Neural cell (in vitro differentiated cells): Measurements from ENCODE around the gene SPON1. TPM values are rescaled to one million over a fixed set of nuclear protein-coding genes. Genes with fewer than 3 reads are reported as not detected.

Source experiments
- H2AFZ ChIP-seq: fragments of 200-600, 300-800 bp; sonication (generic), shearing (Covaris generic); 2 replicates; pipeline ENCODE4 v1.6.0; 2014; ENCODE audit warnings: low read depth, mild to moderate bottlenecking, antibody characterized with exemption, low read length, moderate library complexity
- H3F3A ChIP-seq: fragments of 200-600 bp; shearing (Covaris generic); 2 replicates; pipeline ENCODE4 v1.6.1; 2016; ENCODE audit warnings: mild to moderate bottlenecking, moderate library complexity, mixed read lengths, antibody characterized with exemption, low read length; ENCODE audit not compliant: insufficient read depth, poor library complexity, severe bottlenecking
- H3K27ac ChIP-seq: fragments of 200-600, 300-800 bp; sonication (generic), shearing (Covaris generic); 2 replicates; pipeline ENCODE4 v1.5.1; 2014; ENCODE audit warnings: mild to moderate bottlenecking, low read length, moderate library complexity
- H3K27me3 ChIP-seq: fragments of 300-800, 200-600 bp; sonication (generic), shearing (Covaris generic); 2 replicates; pipeline ENCODE4 v1.6.0; 2014; ENCODE audit warnings: mild to moderate bottlenecking, low read depth, low read length, moderate library complexity; ENCODE audit not compliant: insufficient read depth
- H3K36me3 ChIP-seq: fragments of 300-800, 200-600 bp; sonication (generic), shearing (Covaris generic); 2 replicates; pipeline ENCODE4 v1.5.1; 2014; ENCODE audit warnings: mild to moderate bottlenecking, antibody characterized with exemption, low read length, moderate library complexity; ENCODE audit not compliant: insufficient read depth
- H3K4me2 ChIP-seq: fragments of 300-800, 200-600 bp; sonication (generic), shearing (Covaris generic); 2 replicates; pipeline ENCODE4 v1.6.0; 2014; ENCODE audit warnings: mild to moderate bottlenecking, low read length
- H3K4me3 ChIP-seq: fragments of 300-800, 200-600 bp; sonication (generic), shearing (Covaris generic); 2 replicates; pipeline ENCODE4 v1.5.1; 2014; ENCODE audit warnings: mild to moderate bottlenecking, low read length, moderate library complexity
- H3K79me2 ChIP-seq: fragments of 200-600 bp; shearing (Covaris generic); replicated peaks from 2 replicates; pipeline ENCODE4 v1.6.0; 2014; ENCODE audit warnings: mild to moderate bottlenecking, low read length, moderate library complexity; ENCODE audit not compliant: insufficient read depth
- H3K9ac ChIP-seq: fragments of 300-800, 200-600 bp; sonication (generic), shearing (Covaris generic); 2 replicates; pipeline ENCODE4 v1.6.1; 2016; ENCODE audit warnings: mild to moderate bottlenecking, low read length, mixed read lengths
- H3K9me2 ChIP-seq: fragments of 200-600 bp; shearing (Covaris generic); 2 replicates; pipeline ENCODE4 v1.6.1; 2016; ENCODE audit warnings: mild to moderate bottlenecking, low read length, mixed read lengths; ENCODE audit not compliant: insufficient read depth
- H3K9me3 ChIP-seq: fragments of 200-600, 300-800 bp; sonication (generic), shearing (Covaris generic); 2 replicates; pipeline ENCODE4 v1.6.1; 2016; ENCODE audit warnings: mild to moderate bottlenecking, mixed run types, low read length, moderate library complexity, mixed read lengths
- H4K20me1 ChIP-seq: fragments of 200-600 bp; shearing (Covaris generic); 2 replicates; pipeline ENCODE4 v1.6.1; 2016; ENCODE audit warnings: mild to moderate bottlenecking, mixed run types; ENCODE audit not compliant: insufficient read depth
- EP300 ChIP-seq: fragments of 450-650 bp; conservative IDR thresholded peaks from 2 replicates; pipeline ENCODE4 v1.6.1; 2014; ENCODE audit warnings: antibody characterized with exemption, mild to moderate bottlenecking, moderate library complexity; ENCODE audit not compliant: poor library complexity, severe bottlenecking
- EZH2 ChIP-seq: fragments of 200-600, 300-800 bp; shearing (Covaris generic), sonication (generic); IDR thresholded peaks from 2 replicates; pipeline ENCODE4 v1.6.1; 2014; ENCODE audit warnings: antibody characterized with exemption, low read length, borderline replicate concordance, mild to moderate bottlenecking; ENCODE audit not compliant: insufficient read depth, poor library complexity, severe bottlenecking
- REST ChIP-seq: IDR thresholded peaks from 2 replicates; pipeline ENCODE4 v1.6.1; 2012; ENCODE audit warnings: borderline replicate concordance
- SMC3 ChIP-seq: fragments of 450-650 bp; conservative IDR thresholded peaks from 2 replicates; pipeline ENCODE4 v1.6.1; 2014; ENCODE audit warnings: antibody characterized with exemption, mild to moderate bottlenecking, moderate library complexity; ENCODE audit not compliant: poor library complexity
- TAF1 ChIP-seq: IDR thresholded peaks from 2 replicates; pipeline ENCODE4 v1.6.1; 2012; ENCODE audit warnings: low read depth
- polyA plus RNA-seq: library from polyadenylated mRNA; depleted of rRNA; stranded (reverse); fragments of >200 nt; gene quantifications from 2 replicates; pipeline ENCODE4 v1.2.3, GENCODE V29; 2014

The SPON1 gene
- polyA plus RNA-seq, 1 donor from 2014 or later, result 0.66 TPM

- no peak overlapping the region for H2AFZ ChIP-seq
- no peak for TF ChIP-seq EP300
These were observed 250.5 kb downstream of the SPON1 start for GRCh38 chr11:14212986-14213385.

GRCh38 chr11:14218728-14219127 is 256.2 kb downstream of the SPON1 start:
- Histone ChIP-seq H3F3A (no peaks in the 10 kb centered on the region), H2AFZ (no peak overlapping the region), H3K4me2 (no peak overlapping the region), H3K9ac (no peak overlapping the region), H3K36me3 (no peaks in the 10 kb centered on the region), H3K79me2 (no peaks in the 10 kb centered on the region), H3K27ac (no peak overlapping the region), H3K27me3 (no peaks in the 10 kb centered on the region), H3K9me2 (no peaks in the 10 kb centered on the region), H4K20me1 (no peaks in the 10 kb centered on the region), H3K4me3 (no peak overlapping the region), H3K9me3 (no peaks in the 10 kb centered on the region)
- TF ChIP-seq SMC3 (no peak), EP300 (no peak), REST (no peak)

More at GRCh38 chr11:14212986-14213385, 250.5 kb downstream of the SPON1 start:
- Histone ChIP-seq H3K27me3 (no peaks in the 10 kb centered on the region), H3K9me3 (no peaks in the 10 kb centered on the region), H3K36me3 (no peaks in the 10 kb centered on the region), H4K20me1 (no peaks in the 10 kb centered on the region), H3K4me3 (no peak overlapping the region), H3K4me2 (no peak overlapping the region), H3K9ac (no peak overlapping the region), H3K9me2 (no peaks in the 10 kb centered on the region), H3K79me2 (no peaks in the 10 kb centered on the region), H3K27ac (no peak overlapping the region), H3F3A (no peaks in the 10 kb centered on the region)

- H3K27me3 ChIP-seq, result no peaks in the 10 kb centered on the region
- H3K27ac ChIP-seq, result no peak overlapping the region
- TF ChIP-seq EP300, result no peak
- TF ChIP-seq EZH2, result no peak
- no peak for TF ChIP-seq REST
- TF ChIP-seq TAF1, result no peak
- no peaks in the 10 kb centered on the region for H3K9me3 ChIP-seq
- H3F3A ChIP-seq, result no peaks in the 10 kb centered on the region
- no peaks in the 10 kb centered on the region for H3K9me2 ChIP-seq
- no peaks in the 10 kb centered on the region for H3K36me3 ChIP-seq
- no peak overlapping the region for H3K4me2 ChIP-seq
- no peaks in the 10 kb centered on the region for H4K20me1 ChIP-seq
- H3K9ac ChIP-seq, result no peak overlapping the region
- no peaks in the 10 kb centered on the region for H3K79me2 ChIP-seq
- no peak overlapping the region for H3K4me3 ChIP-seq
- no peak overlapping the region for H2AFZ ChIP-seq
These were observed 261.2 kb downstream of the SPON1 start for GRCh38 chr11:14223636-14224288.
